IPS-18c (cell line): Measurements from ENCODE around the gene CD63.

Experiments
- H3K4me3 ChIP-seq: 2 replicates; pipeline ENCODE4 v1.7.0; 2013; ENCODE audit warnings: low read depth, mild to moderate bottlenecking, low read length, moderate library complexity; ENCODE audit not compliant: insufficient read depth
- H3K9me3 ChIP-seq: one replicate; pipeline ENCODE4 v1.6.1; 2013; ENCODE audit warnings: mild to moderate bottlenecking, low read length, moderate library complexity; ENCODE audit not compliant: control insufficient read depth, insufficient read depth

The CD63 gene

DNA sequence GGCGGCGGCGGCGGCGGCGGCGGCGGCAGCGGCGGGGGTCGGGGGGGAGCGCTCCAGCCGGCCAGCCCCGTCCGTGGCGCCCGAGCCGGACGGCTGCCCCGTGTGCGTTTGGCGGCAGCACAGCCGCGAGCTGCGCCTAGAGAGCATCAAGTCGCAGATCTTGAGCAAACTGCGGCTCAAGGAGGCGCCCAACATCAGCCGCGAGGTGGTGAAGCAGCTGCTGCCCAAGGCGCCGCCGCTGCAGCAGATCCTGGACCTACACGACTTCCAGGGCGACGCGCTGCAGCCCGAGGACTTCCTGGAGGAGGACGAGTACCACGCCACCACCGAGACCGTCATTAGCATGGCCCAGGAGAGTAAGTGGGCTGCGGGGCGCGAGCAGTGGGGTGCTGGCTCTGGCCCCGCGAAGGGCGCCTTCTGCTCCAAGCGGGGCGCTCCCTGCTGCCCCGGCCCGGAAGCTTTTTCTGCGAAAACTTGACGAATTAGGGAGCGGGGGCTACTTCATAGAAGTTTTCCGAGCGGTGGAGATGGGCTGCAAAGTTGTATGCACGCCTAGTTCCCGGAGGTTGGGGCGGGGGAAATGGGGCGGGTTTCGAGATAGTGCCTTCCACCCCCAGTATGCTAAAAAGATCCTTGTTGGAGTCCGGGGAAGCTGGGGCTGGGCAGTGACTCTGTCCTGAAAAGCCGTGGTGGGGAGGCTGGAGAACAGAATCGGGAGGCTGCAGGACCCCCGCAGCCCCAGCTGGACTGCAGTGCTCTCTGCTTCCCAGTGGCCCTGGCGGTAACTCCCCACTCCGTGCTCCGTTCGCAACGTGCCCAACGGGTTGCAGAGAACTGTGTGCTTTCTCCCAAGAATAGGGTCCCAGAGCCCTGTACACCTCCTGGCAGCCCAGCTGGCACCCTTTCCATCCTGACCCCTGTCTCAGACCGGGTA lies 14.9 kb upstream of the CD63 start:
- Histone ChIP-seq H3K4me3 (peak overlapping the region; percentile 97), H3K9me3 (peaks cover 2% of the 10 kb centered on the region)

DNA sequence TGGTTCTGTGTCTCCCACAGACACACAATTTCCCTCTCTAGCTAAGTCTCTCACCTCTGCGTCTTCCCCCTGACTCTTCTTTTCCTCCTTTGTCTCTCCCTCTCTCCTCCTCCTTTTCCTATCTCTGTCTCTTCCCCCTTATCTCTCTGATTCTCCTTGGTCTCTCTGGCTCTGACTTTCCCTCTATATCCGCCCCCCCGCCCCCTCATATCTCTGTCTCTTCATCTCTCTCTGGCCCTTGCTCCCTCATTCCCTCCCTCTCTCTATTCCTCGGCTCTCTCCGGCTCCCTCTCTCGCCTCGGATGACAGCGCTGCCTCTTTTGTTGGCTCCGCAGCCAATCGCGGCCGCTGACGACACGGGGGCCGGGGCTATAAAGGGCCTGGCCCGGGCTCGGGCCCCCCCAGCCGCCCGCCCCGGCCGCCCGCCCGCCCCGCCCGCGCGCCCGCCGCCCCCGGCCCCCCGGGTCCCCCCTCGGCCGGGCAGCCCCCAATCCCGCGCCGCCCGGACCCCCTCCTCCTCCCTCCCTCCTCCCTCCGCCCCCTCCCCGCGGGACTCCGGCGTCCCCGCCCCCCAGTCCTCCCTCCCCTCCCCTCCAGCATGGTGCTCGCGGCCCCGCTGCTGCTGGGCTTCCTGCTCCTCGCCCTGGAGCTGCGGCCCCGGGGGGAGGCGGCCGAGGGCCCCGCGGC lies 14.1 kb upstream of the CD63 start, which contains the start of gene GDF11:
Gene GDF11, plus strand, starts transcription at position 404 of the 687 bp plus-strand sequence. Its CDS starts 195 bp downstream, at position 599.
- peak within 1 kb of the TSS; percentile 97 for H3K4me3 ChIP-seq

DNA sequence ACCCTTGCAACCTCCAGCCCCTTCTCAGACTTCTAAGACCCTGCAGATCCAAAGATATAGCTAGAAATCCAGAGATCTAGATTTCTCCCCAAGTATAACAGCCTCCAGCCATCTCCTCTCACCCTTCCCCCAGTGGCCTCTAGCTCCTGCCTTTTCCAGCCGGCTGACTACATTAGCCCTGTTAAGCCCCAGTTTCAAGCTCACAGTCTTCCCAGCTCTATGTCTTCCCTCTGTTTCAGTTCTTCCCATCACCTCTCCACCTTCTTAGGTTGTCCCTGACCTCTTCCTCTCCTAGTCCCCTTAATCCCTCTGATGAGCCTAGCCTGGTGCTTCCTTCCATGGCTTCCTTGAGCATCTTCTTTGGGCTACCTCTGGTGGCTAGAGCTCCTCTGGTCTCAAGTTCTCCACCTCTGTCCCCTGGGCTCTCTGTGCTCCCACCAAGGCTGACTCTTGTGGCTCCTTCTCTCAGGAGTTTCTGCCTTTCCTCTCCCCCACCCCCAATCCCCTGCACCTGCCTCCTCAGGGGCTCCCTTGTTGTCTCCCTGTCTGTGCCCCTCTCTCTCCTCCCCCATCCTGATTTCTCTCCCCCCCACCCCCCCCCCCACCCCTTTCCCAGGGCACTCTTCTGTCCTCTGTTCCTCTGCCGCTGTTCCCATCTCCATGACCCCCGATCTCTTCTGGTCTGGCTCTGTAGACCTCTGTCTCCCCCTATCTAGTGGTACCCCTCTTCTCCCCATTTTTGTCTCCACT lies 13.3 kb upstream of the CD63 start:
- Histone ChIP-seq H3K9me3 (no peaks in the 10 kb centered on the region), H3K4me3 (peak overlapping the region; percentile 60)

More for the DNA sequence above, 14.1 kb upstream of the CD63 start, which contains the start of gene GDF11:
- no peaks in the 10 kb centered on the region for H3K9me3 ChIP-seq

DNA sequence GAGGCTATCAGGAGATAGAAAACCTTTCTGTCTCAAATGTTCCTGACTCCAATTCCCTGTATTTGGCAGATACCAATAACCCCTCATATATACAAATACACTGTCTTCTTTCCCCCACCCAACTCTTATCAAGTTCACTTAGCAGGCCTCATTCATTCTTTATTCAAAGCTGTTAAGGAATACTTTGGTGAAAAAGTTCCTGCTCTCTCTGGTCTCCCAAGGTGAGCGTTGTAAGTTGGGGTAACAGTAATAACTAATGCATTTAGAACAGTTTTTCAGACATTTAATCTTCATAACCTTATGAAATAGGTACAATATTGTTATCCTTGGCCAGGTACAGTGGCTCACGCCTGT lies 10.2 kb upstream of the CD63 start:
- no peaks in the 10 kb centered on the region for H3K9me3 ChIP-seq
- H3K4me3 ChIP-seq = no peak overlapping the region

DNA sequence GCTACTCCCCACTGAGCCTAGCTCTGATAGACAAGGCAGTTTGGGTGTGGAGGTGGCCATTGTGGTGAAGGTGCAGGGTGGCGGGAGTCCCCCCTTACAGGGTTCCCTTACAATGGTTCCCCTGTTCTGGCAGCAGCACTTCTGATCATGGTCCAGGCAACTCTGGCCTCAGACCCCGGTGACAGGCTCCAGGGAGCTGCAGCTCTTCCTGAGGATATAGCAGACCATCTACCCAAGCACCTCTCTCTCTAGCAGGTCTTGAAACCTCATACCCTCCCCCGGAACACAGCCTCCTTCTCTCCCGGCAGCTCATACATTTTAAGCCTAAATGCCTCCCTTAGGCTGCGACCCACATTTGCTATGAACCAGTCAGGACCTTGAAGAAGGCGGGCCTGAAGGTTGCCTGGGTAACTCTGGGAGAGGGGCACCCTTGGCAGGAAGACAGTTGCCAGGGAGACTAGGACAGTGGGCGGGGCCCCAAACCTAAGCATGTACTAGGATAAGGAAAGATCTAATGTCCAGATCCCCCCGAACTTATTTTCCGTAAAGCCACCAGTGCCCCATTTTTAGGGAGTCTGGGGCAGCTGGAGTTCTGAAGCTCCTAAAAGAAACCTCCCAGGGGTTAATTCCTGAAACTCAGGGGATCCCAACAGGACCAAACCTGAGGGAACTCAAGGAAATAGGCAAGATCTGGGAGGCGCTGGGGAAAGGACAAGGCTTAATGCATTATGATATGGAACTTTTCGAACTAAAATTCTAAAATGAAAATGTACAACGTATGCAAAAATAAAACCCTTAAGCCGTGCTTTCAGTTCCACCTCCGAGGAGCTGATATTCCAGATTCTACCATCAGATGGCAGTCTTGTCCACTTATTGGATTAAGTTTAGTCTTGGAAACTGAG lies 9.6 kb upstream of the CD63 start:
- no peaks in the 10 kb centered on the region for H3K9me3 ChIP-seq
- peak overlapping the region; percentile 61 for H3K4me3 ChIP-seq

DNA sequence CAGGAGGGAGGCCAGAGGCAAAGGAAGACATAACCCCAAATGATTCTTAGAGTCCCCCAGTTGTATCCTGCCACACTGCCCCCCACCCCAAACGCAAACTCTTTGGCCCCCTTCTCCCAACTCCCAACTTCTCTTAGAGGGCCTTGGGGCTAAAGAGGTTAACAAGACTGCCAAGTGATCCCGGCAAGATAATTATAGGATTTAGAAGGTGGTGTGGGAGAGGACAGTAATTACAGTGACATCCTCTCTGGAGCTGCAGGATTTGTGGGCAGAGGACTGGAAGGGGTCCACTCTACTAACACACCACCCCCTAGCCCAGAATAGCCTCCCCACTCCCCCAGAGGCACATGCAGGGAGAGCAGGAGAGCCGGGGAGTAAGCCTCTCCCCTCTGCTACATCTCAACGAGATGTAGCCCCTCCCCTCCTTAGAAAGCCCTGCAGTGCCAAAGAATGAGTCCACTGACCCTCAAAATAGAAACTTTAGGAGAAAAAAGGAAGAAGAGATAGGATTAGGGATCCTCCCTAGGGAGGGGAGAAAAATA lies 8.8 kb upstream of the CD63 start:
- Histone ChIP-seq H3K4me3 (peak overlapping the region; percentile 61), H3K9me3 (no peaks in the 10 kb centered on the region)

DNA sequence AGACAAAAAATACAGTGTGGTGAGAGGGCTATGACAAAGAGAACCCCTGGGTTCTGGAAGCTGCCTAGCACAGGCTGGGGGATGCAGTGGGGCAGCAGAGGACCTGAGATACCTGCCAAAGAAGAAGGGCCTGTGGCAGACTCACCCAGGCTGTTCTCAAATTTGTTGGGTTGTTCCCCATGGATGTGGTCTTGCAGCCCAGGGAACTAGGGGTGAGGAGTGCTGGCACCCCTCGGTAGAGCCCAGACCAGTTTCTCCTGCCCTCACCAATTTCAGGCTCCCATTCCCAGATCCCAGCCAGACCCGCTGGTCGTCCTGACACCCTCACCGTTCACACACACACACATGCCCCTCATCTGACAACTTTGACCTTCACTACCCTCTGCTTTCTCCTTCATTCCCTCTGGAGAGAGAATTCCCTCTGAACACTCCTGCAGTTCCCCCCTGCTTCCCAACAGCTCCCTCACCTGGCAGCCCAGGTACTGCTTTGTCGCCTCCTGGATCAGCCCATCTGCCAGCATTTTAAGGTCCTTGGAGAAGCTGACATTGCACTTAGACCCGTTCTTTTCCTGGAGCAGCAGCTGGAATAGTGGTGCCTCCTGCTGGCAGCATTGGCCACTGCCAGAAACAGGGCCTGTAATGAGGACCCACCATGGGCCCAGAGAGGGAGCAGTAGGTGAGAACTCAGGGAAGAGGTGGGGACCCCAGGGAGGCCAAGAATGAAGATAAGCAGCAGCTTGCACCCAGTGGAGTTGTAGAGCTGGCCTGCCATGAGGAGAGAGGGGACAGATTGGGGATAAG lies 8.2 kb upstream of the CD63 start:
- peak overlapping the region; percentile 61; the same call in 1 of the 2 replicates for H3K4me3 ChIP-seq
- no peaks in the 10 kb centered on the region for H3K9me3 ChIP-seq

DNA sequence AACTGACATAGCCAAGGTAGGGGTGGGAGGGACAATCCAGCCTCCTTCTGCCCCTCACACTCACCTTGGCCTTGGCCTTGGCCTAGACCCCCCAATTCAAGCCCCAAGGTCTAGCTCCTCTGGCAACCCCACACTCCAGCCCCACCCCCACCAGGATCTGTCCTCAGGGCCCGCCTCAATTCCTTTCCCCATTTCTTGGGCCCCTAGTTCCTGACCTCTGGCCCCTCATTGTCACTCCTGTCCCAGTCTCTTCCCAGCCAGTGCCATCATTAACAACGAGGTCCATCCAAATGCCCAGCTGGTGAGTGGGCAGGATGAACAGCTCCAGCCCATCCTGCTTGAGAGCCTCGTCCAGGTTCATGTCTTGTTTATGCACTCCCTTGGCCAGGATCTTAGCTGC lies 7.3 kb upstream of the CD63 start:
- Histone ChIP-seq H3K4me3 (no peak overlapping the region), H3K9me3 (no peaks in the 10 kb centered on the region)

DNA sequence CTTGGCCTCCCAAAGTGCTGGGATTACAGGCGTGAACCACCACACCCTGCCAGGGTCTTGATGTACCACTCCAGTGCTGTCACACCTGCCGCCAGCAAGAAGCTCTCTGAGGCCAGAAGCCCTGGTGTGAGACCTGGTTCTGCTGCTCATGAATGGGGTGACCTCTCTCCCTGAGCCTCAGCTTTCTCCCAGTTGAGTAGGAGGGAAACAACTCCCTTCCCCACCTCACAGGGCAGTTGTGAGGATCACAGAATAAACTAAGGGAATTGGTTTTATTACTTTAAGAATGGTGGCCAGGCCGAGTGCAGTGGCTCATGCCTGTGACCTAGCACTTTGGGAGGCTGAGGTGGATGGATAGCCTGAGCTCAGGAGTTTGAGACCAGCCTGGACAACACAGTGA lies 5.8 kb upstream of the CD63 start:
- Histone ChIP-seq H3K9me3 (no peaks in the 10 kb centered on the region), H3K4me3 (no peak overlapping the region)

DNA sequence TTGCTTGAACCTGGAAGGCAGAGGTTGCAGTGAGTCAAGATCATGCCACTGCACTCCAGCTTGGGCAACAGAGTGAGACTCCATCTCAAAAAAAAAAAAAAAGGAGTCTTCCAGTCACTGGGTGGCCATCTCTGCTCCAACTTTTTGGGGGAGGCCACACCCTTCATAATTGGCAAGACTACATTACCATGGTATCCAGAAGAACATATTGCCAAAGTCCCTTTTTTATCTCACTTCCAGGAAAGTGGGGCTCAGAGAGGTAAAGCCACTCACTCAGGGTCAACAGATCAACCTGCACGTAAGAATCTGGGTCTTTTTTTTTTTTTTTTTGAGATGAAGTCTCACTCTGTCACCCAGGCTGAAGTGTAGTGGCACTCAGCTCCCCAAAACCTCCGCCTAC lies 5.0 kb upstream of the CD63 start:
- no peak overlapping the region for H3K4me3 ChIP-seq
- no peaks in the 10 kb centered on the region for H3K9me3 ChIP-seq

DNA sequence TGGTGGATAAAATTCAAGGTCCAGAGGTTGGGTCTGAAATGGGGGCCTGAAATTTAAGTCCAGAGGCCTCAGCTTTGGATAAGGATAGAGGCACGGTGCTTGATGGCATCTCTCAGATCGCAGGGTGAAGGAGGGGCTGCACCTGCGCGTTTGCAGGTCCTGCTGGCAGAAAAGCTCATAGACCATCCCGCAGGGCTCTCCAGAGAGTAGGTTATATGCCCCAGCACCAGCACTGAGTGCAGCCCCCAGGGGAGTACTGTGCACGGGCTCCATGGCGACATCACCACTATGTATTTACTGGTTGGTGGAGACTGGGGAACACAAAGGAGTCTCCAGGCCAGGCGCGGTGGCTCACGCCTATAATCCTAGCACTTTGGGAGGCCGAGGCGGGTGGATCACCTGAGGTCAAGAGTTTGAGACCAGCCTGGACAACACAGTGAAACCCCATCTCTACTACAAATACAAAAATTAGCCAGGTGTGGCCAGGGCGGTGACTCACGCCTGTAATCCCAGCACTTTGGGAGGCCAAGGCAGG lies 4.3 kb upstream of the CD63 start:
- H3K4me3 ChIP-seq = no peak overlapping the region
- no peaks in the 10 kb centered on the region for H3K9me3 ChIP-seq

DNA sequence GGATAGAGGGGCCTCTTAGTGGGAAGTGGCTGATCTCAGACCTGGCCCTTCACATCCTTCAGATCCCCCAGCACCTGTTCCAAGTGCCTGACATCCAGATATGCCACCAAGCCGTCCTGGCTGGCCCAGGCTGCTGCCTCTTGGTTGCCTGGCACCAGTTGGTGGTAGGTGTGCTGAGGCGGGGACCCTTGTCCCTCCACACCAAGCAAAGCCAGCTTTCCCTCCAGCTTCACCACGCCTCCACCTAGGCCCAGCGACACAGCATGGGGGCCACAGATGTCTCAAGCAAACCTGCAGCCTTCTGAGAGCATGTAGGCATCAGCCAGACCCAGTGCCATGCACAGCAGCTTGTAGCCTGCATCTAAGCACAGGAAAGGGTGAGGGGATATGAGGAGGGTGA lies 3.5 kb upstream of the CD63 start:
- no peak overlapping the region for H3K4me3 ChIP-seq
- no peaks in the 10 kb centered on the region for H3K9me3 ChIP-seq

DNA sequence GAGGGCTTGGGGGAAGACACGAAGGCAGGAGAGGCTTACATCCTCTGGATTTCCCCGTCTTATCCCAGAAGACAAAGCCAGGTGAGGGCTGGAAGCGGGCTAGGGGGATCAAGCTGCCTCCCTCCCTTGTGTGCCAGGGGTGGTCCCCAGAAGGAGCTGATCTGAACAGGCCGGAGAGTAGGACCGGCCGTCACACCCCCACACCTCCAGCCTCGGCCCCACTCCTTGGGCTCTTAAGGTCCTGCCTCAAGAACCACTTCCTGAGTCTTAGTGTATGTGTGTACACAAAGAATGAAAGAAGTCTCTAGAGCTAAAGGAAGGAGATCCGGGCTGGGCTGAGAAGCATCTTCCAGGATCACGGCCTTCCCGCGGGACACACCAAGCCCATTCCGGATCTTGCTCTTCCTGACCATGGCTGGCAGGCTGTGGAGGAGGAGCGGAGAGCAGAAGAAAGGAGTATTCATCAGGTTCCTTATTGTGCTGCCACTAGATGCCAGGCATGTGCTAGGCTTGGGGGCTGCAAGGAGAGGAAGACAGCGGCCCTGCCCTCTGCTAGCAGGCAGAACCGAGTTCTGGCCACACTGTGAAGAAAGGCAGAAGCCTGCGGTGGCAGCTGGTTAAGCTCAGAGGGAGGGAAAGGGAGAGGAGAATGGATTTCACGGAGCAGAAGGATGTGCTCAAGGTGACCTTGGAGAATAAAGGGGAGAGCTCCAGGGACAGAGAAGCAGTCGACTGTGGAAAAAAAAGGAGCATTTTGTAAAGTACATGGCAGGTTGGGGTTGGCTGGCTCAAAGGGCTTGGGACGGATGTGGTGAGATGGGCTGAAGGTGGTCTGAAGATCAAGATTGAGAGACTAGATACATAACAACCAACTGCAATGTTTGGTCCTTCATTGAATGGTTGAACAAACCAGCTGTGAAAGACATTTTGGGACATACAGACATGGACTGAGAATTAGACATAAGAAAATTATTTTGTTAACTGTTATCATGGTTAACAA lies 1.3 kb upstream of the CD63 start:
- Histone ChIP-seq H3K9me3 (no peaks in the 10 kb centered on the region), H3K4me3 (peak overlapping the region; percentile 92)

DNA sequence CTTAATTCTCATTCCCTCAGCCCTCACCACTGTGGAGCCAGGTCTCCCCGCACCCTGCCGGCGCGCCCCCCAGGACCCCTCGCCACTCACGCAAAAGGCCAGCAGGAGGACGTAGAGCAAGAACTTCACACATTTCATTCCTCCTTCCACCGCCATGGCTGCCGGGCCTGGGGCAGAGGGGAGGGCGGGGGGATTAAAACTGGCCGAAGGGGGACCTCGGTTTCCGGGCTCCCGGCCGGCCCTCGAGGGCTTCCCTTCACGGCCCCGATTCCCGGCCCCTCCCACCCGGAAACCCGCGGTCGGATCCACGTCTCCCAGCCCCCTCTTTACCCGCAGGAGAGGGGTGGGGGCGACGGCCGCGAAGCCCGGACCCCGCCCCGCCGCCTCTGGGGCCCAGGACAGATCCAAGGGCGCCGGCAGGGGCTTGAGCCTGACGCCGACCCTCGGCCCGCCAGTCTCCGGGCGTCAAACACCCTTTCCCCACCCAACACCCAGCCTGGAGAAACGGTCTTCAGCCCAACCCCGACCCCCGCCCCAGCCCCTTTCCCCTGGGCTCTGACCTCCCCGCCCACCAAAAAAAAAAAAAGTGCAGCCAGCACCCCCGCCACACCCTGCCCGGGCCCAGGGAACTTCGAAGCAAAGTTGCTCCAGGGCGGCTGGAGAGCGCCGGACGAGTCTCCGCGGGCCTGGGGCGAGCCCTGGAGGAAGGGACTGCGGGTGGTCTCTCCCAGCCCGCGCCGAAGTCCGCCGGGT lies 447 bp downstream of the CD63 start:
- no peaks in the 10 kb centered on the region for H3K9me3 ChIP-seq
- H3K4me3 ChIP-seq = peak overlapping the region; percentile 92
